ENCODE data around the gene UBA3. TPM values are rescaled to one million over a fixed set of nuclear protein-coding genes. Genes with fewer than 3 reads are reported as not detected.

The UBA3 gene
- total RNA-seq, 1 donor from 2014 or later, result 41.2 TPM

DNA sequence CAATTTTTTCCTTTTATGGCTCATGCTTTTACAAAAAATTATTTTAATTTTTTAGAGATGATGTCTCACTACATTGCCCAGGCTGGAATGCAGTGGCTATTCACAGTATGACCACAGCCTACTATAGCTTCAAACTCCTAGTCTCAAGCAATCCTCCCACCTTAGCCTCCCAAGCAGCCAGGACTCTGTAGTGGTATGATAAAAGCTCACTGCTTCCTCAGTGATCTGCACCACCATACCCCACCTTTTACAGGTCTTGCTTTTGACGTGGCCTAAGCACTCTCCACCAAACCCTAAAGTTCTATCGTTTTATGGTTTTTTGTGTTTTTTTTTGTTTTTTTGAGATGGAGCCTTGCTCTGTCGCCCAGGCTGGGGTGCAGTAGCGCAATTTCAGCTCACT lies 14.0 kb downstream of the UBA3 start:
- no peak for DNase-seq (ENCODE audit: low spot score)

DNA sequence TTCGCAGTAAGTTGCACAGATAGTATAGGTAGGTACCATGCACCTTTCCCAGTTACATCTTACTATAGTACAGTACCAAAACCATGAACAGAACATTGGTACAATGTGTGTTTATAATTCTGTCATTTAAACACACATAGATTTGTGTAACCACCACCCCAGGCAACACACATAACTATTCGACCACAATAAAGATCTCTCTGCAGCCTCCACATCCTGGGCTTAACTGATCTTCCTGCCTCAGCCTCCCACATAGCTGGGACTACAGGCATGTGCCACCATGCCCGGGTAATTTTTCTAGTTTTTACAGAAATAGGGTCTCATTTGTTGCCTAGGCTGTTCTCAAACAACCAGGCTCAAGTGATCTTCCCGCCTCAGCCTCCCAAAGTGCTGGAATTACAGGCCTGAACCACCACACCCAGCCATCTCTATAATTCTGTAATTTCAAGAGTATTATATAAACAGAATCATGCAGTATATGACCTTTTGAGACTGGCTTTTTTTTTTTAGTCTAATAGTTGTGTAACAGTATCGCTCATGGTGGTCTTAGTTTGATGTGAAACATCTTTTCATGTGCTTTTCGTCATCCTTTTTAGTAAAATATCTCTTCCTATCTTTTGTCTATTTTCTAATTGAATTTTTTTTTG lies 14.7 kb downstream of the UBA3 start:
- no peak for DNase-seq (ENCODE audit: low spot score)

DNA sequence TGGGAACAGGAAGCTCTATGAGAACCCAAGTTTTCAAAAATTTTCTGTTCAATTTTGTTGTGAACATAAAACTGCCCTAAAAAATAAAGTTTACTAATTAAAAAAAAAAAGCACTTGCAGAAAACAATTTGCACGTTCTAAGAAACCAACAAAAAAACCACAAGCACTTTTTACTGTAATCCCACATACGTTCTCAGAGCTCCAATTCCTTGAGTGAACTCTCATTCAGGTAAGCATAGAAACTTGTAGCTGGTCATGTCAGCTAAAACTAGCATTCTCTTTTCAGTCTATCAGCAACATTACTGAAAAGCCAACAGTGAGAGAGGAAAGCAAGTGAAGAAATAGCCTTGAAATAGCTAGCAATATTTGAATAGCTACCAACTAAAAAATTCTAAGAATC lies 16.5 kb downstream of the UBA3 start:
- no peak for DNase-seq (ENCODE audit: low spot score)

DNA sequence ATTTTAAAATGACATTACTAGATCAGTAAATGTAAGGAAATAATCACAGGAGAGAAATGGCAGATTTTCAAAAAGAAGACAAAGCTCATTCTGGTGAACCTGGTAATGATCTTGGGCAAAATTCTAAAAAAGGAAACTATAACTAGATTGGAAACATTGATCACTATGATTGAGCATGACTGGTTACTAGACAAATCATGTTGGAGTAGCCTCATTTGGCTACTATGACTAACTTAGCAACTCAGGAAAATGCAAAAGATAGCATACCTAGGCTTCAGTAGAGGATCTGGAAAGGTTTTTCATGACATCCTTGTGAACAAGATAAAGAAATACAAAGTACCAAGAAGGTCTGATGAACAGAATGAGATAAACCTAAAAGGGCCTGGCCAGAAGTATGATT lies 20.5 kb downstream of the UBA3 start:
- DNase-seq (ENCODE audit: low spot score), result no peak

DNA sequence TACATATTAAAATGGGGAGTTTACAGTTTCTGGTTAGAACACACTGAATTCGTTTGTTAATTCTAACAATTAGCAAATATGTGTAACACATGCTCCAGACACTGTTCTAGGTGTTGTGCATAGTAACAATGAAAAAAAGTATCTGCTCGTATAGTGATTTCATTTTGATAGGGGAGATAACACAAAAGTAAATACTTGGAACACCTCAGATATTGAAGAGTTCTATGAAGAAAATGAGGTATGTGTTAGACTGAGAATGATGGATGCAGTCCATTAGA lies 21.3 kb downstream of the UBA3 start:
- DNase-seq (ENCODE audit: low spot score), result no peak

GRCh38 chr3:69058180-69058946 lies 21.8 kb downstream of the UBA3 start:
- DNase-seq (ENCODE audit: low spot score), result no peak

- DNase-seq (ENCODE audit: low spot score), result no peak
These were observed 27.7 kb downstream of the UBA3 start for GRCh38 chr3:69052472-69052898.

DNA sequence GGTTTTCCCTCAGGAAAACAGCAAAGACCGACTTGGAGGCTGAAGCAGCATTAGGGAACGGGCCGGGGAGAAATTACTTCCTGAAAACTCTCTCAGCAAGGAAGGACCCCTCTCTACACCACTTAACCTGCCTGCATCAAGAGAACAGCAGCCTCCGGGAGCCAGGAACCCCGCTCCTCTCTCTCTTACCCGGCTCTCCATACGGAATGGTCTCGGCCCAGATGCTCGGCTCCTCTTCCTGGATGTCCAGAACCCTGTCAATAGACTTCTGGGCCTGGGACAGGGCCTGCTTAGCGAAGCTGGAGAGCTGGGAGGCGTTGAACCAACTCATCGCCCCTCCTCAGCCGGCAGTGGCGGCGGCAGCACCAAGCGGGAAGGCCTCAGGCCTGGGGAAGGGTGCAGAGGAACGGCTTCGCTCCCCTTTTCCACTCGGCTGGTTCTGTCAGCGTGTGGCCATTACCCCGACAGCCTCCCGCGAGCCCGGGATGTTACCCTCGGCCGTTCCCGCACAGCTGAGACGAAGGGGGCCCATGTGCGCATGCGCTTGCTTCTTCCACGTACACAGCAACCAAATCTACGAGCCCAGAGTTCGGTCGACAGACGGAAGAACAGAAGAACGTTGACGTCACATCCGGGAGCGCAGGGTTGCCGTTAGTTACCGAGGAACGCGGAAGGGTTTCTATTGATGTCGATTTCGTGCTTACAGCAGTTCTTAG lies 28.3 kb downstream of the UBA3 start, which contains the start of gene TMF1:
Gene TMF1 (minus strand): TSS at position 578 of the 716 bp plus-strand sequence. CDS start 247 bp downstream, at position 331.
- peak; percentile 99 for DNase-seq (ENCODE audit: low spot score)

GRCh38 chr3:69048990-69049389 lies 31.2 kb downstream of the UBA3 start:
- no peak for DNase-seq (ENCODE audit: low spot score)

DNA sequence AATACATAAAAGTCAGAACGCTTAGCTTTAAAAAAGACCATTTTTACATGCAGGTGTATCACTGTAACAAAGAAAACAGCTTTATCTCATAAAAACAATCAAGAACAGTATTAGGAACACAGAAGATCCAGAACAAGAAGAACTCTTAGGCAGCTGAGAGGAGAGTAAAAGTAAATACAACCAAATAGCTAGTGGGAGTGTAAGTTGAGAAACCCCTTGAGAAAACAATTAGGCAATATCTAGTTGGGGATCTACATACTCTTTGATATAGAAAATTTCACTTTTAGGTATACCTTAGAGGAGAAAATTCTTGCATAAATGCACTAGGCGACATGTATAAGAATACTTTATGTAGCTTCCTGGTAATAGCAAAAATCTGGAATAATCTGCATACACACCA lies 35.6 kb downstream of the UBA3 start:
- DNase-seq (ENCODE audit: low spot score), result no peak

DNA sequence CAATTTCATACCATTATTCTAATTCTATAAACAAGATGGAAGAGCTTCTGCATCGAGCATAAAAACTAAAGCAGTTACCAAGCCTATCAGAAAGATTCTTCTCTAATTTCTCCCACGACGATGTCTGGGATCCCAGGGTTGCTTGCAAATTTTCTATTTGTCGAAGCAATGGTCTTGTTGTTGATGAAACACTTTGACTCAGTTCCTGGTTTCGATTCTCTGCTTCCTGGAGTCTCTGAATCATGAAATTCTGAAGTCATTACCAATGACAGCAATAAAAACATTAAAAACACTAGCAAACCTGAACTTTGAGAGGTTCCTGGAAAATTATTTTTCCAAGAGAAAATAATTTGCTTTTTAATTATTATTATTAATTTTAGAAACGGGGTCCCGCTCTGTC lies 46.7 kb downstream of the UBA3 start:
- no peak for DNase-seq (ENCODE audit: low spot score)

- DNase-seq (ENCODE audit: low spot score), result no peak
These were observed 47.4 kb downstream of the UBA3 start for GRCh38 chr3:69032737-69033136.

DNA sequence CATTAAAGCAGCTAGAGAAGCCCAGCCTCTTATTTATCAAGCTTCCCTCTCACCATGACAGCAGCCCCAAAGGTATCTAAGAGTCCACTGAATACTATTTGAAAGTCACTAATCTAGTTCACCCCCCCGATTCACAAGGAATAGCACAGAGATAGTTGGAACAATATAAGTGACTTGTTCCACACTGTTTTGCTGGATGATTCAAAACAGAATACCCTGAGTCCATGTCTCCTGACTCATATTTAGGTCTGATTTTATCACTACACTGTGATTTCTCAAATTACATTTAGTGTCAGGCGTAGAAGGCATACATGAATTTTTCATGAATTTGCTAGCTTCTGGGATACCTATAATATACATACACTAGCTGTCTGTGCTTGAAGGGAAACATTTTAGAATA lies 48.0 kb downstream of the UBA3 start:
- peak; percentile 6 for DNase-seq (ENCODE audit: low spot score)

DNA sequence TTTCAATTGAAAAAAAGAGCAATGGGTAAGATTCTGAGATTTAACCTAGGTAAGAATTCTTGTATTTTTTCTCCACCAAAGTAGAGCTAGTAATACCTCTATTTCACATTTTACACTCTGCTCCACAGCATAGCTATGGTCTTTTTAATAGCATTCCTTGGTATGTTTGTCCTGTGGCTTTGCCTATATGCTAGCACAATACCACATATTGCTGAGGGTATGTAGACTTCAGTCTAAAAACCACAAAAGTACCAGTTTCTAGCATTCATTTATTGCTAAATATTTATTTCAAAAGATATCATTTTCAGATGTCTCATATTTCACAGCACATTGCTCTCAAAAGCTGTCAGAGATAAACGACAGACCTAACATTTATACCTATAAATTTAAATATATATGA lies 48.5 kb downstream of the UBA3 start:
- DNase-seq (ENCODE audit: low spot score), result no peak

DNA sequence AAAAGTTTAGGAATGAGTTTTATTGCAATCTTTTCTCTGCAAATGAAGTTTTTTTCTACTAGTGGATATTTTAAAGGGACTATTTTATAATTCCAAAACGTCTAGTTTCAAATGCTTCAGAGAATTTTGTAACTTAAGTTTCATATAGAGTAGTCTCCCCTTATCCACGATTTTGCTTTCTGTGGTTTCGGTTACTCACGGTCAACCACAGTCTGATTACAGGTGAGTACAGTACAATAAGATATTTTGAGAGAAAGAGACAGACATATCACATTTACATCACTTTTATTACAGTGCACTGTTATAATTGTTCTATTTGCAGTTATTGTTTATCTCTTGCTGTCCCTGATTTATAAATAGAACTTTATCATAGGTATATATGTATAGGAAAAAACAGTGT lies 59.3 kb downstream of the UBA3 start:
- DNase-seq (ENCODE audit: low spot score), result no peak

DNA sequence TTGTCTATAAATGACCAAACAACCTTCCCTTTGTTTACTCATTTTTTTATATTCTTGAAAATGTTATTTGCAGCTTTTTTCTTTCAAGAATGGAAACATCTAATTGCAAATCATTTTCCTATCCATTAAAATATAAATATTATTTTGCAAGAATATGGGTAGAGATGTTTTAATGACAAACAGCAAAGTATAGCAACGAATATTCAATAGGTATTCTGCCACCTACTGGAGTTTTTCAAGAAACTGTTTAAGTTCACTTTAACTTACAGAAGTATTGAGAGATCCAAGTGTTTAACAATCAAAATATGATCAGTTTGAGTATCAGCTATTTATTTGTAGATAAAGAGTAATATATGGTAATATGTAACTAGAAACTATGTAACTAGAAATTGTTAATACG lies 59.7 kb downstream of the UBA3 start:
- DNase-seq (ENCODE audit: low spot score), result no peak

DNA sequence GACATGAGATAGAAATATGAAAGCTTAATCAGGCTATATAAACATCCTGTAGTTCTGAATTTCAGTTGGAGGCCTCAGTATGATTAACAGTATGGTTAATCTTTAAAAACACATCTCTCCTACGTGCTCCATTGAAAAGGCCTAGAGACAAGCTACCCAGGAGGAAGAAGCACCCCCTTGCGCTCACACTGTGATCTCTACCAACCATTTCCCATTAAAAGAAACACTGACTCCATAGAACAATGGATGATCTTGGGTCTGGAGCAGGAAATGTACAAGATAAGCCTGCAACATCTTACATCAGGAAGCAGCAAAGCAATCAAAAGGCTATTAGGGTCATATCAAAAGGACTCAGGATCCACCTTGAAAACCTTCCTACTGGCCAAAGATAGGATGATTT lies 63.3 kb downstream of the UBA3 start:
- DNase-seq (ENCODE audit: low spot score), result no peak

DNA sequence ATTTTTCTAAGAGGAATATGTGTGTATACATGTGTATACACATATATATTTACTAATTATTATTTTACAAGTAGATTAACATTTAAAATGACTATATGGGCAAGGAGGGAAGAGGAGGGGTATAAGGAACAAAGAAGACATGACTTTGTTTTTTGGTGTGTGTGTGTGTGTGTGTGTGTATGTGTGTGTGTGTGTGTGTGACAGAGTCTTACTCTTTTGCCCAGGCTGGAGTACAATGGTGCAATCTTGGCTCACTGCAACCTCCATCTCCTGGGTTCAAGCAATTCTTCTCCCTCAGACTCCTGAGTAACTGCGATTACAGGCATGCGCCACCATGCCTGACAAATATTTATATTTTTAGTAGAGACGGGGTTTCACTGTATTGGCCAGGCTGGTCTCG lies 64.1 kb downstream of the UBA3 start:
- DNase-seq (ENCODE audit: low spot score), result no peak

- no peak for DNase-seq (ENCODE audit: low spot score)
These were observed 66.1 kb downstream of the UBA3 start for GRCh38 chr3:69014022-69014580.

GRCh38 chr3:69013253-69014021 lies 66.7 kb downstream of the UBA3 start, which contains the start of gene EOGT:
Gene EOGT (minus strand): TSS chr3:69013684. CDS start chr3:69009846, 3,838 bp downstream.
- DNase-seq (ENCODE audit: low spot score), result peak; percentile 87

GRCh38 chr3:69012800-69013252 lies 67.3 kb downstream of the UBA3 start:
- DNase-seq (ENCODE audit: low spot score), result peak; percentile 48

All from umbilical cord (tissue), 2 donors.